NT2/D1 (cell line): ENCODE measurements around the gene CWC27.

Experiments
- DNase-seq: peaks from one replicate; pipeline ENCODE4 v3.0.0-alpha.2; 2011; ENCODE audit warnings: low read depth, low spot score
- H3K27me3 ChIP-seq: 2 replicates; pipeline ENCODE4 v1.6.0; 2011; ENCODE audit warnings: mild to moderate bottlenecking; ENCODE audit not compliant: insufficient read length, insufficient read depth
- H3K36me3 ChIP-seq: 2 replicates; pipeline ENCODE4 v1.6.1; 2011; ENCODE audit warnings: mild to moderate bottlenecking, low read length, mixed read lengths; ENCODE audit not compliant: insufficient read depth, insufficient read length
- H3K4me1 ChIP-seq: 2 replicates; pipeline ENCODE4 v1.5.1; 2011; ENCODE audit not compliant: insufficient read depth, insufficient read length
- H3K4me3 ChIP-seq: 2 replicates; pipeline ENCODE4 v1.5.1; 2011; ENCODE audit warnings: low read depth; ENCODE audit not compliant: insufficient read length
- H3K9ac ChIP-seq: 2 replicates; pipeline ENCODE4 v1.6.0; 2011; ENCODE audit warnings: low read depth; ENCODE audit not compliant: insufficient read length
- H3K9me3 ChIP-seq: 2 replicates; pipeline ENCODE4 v1.5.1; 2011; ENCODE audit warnings: mild to moderate bottlenecking, low read length; ENCODE audit not compliant: insufficient read depth
- SUZ12 ChIP-seq: IDR thresholded peaks from 2 replicates; pipeline ENCODE4 v1.6.1; 2011; ENCODE audit not compliant: insufficient read length, insufficient read depth; ENCODE audit errors: extremely low read depth
- YY1 ChIP-seq: IDR thresholded peaks from 2 replicates; pipeline ENCODE4 v1.6.1; 2011; ENCODE audit not compliant: insufficient read length, insufficient read depth
- ZNF274 ChIP-seq: IDR thresholded peaks from 2 replicates; pipeline ENCODE4 v1.6.1; 2011; ENCODE audit warnings: mild to moderate bottlenecking, low read depth, low read length

The CWC27 gene

DNA sequence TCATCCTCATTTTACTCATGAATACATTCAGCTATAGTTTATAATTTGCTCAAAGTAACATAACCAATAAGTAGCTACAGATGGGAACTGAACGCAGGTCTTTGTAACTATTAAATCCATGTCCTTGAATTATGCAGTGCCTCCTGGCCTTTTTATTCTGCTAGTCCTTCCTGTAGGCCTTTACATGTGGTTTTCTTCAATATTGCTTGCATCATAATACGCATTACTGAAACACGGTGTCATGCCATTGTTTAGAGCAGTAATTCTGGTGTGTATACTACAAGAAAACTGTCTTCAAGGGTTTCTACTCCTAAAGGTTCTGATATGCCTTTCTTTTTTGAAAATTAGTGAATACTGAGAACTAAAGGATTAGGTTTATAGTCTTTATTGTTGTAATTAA, 20.7 kb downstream of the CWC27 start:
- no peak for DNase-seq
- no peaks in the 10 kb centered on the region for H3K9me3 ChIP-seq
- H3K27me3 ChIP-seq, result no peaks in the 10 kb centered on the region
- no peak overlapping the region for H3K9ac ChIP-seq
- TF ChIP-seq ZNF274, result no peak
- no peak for TF ChIP-seq SUZ12
- no peak for TF ChIP-seq YY1
- peaks cover 13% of the 10 kb centered on the region for H3K36me3 ChIP-seq
- no peaks in the 10 kb centered on the region for H3K4me1 ChIP-seq
- no peak overlapping the region for H3K4me3 ChIP-seq

DNA sequence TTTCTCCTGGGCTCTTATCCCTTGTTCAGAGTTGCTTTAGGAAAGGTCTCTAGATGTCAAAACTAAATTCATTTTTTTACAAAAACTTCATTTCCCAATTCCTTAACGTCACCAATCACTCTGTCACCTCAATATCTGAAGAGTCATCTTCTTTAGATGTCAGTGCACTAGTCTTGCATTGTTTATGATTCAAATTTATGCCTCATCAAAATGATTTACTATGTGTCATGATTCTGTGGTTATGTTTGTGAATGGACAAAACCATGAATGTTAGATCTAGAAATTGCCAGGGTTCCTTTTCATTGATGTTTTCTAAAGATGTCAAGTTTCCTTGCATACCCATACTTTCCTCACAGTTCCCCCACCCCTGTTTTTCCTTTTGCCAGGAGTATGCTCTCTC, 21.5 kb downstream of the CWC27 start:
- no peaks in the 10 kb centered on the region for H3K4me1 ChIP-seq
- H3K9me3 ChIP-seq, result no peaks in the 10 kb centered on the region
- no peak for TF ChIP-seq SUZ12
- TF ChIP-seq ZNF274, result no peak
- no peak for TF ChIP-seq YY1
- H3K9ac ChIP-seq, result no peak overlapping the region
- no peak for DNase-seq
- peaks cover 13% of the 10 kb centered on the region for H3K36me3 ChIP-seq
- H3K27me3 ChIP-seq, result no peaks in the 10 kb centered on the region
- H3K4me3 ChIP-seq, result no peak overlapping the region

DNA sequence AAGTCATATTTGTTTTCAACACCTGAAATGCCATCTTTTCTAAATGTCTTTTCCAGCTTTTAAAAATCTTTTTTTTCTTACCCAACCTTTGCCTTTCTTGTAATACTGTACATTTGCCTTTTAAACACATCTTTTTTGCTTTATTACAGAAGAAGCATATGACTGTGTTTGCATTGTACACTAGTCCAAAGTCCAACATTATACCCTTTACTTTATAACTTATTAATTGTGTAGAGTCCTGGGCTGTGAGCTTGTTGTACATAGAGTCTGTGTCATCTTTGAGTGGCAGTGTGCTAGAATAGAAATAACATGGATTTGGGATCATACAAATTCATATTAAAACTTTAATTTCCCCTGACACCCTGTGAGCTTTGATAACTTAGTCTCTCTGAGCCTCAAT, 23.7 kb downstream of the CWC27 start:
- H3K27me3 ChIP-seq, result no peaks in the 10 kb centered on the region
- no peak overlapping the region for H3K4me3 ChIP-seq
- TF ChIP-seq SUZ12 (no peak), YY1 (no peak), ZNF274 (no peak)
- no peaks in the 10 kb centered on the region for H3K9me3 ChIP-seq
- H3K9ac ChIP-seq, result no peak overlapping the region
- no peak for DNase-seq
- no peaks in the 10 kb centered on the region for H3K4me1 ChIP-seq
- peaks cover 2% of the 10 kb centered on the region for H3K36me3 ChIP-seq

DNA sequence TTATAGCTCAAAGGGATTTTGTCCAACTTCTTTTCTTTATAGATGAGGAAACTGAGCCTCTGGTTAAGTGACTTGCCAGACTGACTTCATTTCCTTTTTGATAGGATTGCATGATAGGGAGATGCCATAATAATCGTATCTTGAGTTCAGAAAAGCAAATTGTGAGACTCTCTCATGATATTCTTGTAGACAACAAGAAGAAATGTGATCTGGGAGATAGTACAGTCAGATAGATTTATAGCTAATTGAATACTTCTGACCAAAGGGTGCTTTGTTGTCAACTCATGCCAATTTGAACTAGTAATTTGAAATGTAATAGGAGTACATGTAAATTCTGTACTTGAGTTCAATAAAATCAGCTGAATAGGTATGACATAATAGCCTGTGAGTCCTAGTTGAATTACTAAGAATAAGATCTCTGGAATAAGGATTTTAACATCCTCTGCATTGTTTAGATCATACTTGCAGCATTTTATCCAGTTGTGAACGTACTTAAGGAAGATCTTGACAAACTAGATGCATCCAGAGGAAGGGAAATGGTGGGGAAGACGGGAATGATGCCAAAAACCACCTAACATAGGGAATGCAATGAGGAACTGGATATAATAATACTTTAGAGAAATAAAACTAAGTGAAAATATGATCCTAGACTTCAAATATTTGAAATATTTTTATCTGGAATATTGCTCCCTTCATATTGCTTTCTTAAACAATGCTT, 25.5 kb downstream of the CWC27 start:
- Histone ChIP-seq H3K27me3 (no peaks in the 10 kb centered on the region), H3K36me3 (peaks cover 2% of the 10 kb centered on the region), H3K4me1 (no peaks in the 10 kb centered on the region), H3K9ac (no peak overlapping the region), H3K4me3 (no peak overlapping the region), H3K9me3 (no peaks in the 10 kb centered on the region)
- TF ChIP-seq ZNF274, result no peak
- no peak for TF ChIP-seq YY1
- TF ChIP-seq SUZ12, result no peak
- no peak for DNase-seq

DNA sequence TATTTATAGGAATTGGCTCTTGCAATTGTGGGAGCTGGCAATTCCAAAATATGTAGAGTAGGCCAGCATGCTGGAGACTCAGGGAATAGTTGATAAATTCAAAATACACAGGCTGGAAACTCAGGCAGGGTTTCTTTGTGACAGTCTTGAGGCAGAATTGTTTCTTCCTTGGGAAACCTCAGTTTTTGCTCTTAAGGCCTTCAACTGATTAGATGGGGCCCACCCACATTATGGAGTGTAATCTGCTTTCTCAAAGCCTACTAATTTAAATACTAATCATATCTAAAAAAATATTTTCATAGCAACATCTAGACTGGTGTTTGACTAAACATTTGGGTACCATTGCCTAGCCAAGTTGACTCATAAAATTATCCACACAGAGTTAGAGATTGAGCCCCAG, 27.6 kb downstream of the CWC27 start:
- no peak for DNase-seq
- no peaks in the 10 kb centered on the region for H3K27me3 ChIP-seq
- H3K4me3 ChIP-seq, result no peak overlapping the region
- H3K36me3 ChIP-seq, result no peaks in the 10 kb centered on the region
- TF ChIP-seq YY1 (no peak), ZNF274 (no peak), SUZ12 (no peak)
- no peaks in the 10 kb centered on the region for H3K9me3 ChIP-seq
- H3K4me1 ChIP-seq, result no peaks in the 10 kb centered on the region
- no peak overlapping the region for H3K9ac ChIP-seq

DNA sequence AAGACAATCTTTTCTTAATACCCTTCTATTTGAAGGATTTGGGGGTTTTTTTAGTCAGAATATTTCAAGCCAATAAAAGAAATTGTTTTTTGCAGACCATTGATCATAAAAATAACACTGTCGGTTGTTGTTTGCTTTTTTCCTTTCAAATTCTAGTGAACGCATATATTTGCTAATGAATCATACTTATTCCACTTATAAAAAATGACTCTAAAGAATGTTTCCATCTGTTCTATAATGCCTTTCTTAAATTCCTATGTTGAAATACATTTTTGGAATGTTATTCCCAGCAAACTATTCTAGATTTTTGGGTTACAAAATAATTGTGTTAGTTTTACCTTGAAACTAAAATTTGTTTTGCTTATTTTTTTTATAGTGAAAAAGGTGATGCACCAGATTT, 32.2 kb downstream of the CWC27 start:
- Histone ChIP-seq H3K36me3 (peaks cover 16% of the 10 kb centered on the region), H3K27me3 (no peaks in the 10 kb centered on the region), H3K4me3 (no peak overlapping the region), H3K9me3 (no peaks in the 10 kb centered on the region), H3K4me1 (no peaks in the 10 kb centered on the region), H3K9ac (no peak overlapping the region)
- no peak for DNase-seq
- no peak for TF ChIP-seq ZNF274

DNA sequence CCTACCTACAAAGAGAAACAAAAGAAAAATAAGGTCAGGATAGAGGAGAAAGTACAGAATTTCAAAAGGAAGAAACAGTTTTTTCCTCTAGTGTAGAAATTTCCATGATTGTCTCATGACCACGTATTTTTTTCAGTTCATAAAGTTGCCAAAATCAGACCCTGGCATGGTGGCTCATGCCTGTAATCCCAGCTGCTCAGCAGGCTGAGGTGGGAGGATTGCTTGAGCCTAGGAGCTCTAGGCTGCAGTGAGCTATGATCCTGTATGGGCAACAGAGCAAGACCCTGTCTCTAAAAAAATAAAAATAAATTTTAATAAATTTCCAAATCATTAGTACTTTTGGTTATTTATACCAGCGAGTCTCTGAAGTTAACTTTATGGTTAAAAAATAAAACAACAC, 37.8 kb downstream of the CWC27 start:
- TF ChIP-seq ZNF274, result no peak
- no peak for TF ChIP-seq YY1
- no peak for TF ChIP-seq SUZ12
- Histone ChIP-seq H3K4me1 (no peaks in the 10 kb centered on the region), H3K9ac (no peak overlapping the region), H3K4me3 (no peak overlapping the region), H3K27me3 (no peaks in the 10 kb centered on the region), H3K36me3 (peaks cover 16% of the 10 kb centered on the region), H3K9me3 (no peaks in the 10 kb centered on the region)
- DNase-seq, result no peak

DNA sequence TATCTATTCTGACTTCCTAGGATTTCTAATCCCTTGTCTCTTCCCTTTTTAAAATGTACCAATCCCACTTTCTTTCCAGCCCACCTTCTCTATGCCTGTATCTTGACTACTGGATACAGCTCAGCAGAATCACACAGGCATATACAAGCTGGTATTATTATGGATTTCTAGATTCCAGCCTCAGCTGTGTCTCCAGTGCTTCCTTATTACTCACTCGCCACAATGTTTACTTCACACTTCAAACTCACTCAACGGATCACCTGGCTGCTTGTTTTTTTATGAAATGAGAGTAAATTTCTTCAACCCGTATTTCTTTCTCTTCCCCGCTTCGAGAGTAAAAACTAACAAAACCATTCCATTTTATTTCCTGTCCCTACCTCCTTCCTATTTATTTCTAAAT, 38.8 kb downstream of the CWC27 start:
- H3K9ac ChIP-seq, result no peak overlapping the region
- no peak for TF ChIP-seq YY1
- TF ChIP-seq ZNF274, result no peak
- no peak for TF ChIP-seq SUZ12
- no peaks in the 10 kb centered on the region for H3K4me1 ChIP-seq
- H3K4me3 ChIP-seq, result no peak overlapping the region
- H3K36me3 ChIP-seq, result peaks cover 9% of the 10 kb centered on the region
- no peaks in the 10 kb centered on the region for H3K27me3 ChIP-seq
- no peak for DNase-seq
- no peaks in the 10 kb centered on the region for H3K9me3 ChIP-seq
